Heart left ventricle (tissue), 16 donors: Measurements from ENCODE around the gene PRXL2B. TPM values are rescaled to one million over a fixed set of nuclear protein-coding genes. Genes with fewer than 3 reads are reported as not detected.

Experiments used
- ATAC-seq, 4 donors: fragments of 200-7000 bp; cut with Tn5 transposase; one replicate each; pipeline ENCODE4 v1.9.1; 2020 to 2022; ENCODE audit warnings: moderate library complexity in 4 of 4, mild to moderate bottlenecking in 3 of 4, moderate number of reproducible peaks in 1 of 4
- DNase-seq, 5 donors: peaks; one replicate each; pipeline ENCODE4 v3.0.0-alpha.2; 2020
- H3K27ac ChIP-seq, 12 donors: fragments of 200-600 bp; sonication (generic) in 4 of 12; one replicate each; pipeline versions ENCODE4 v1.5.0 to v1.8.0; 2016 to 2022; ENCODE audit warnings: mild to moderate bottlenecking in 2 of 12
- H3K27me3 ChIP-seq, 9 donors: fragments of 200-600 bp; sonication (generic) in 2 of 9; one replicate each; pipeline versions ENCODE4 v1.5.1 to v1.8.0; 2016 to 2022; ENCODE audit warnings: mild to moderate bottlenecking in 3 of 9
- H3K36me3 ChIP-seq, 9 donors: fragments of 200-600 bp; sonication (generic) in 2 of 9; one replicate each; pipeline versions ENCODE4 v1.5.0 to v1.8.0; 2018 to 2022; ENCODE audit warnings: mild to moderate bottlenecking in 2 of 9
- H3K4me1 ChIP-seq, 12 donors: fragments of 200-600 bp; sonication (generic) in 4 of 12; one replicate each; pipeline versions ENCODE4 v1.5.0 to v1.8.0; 2016 to 2022; ENCODE audit warnings: mild to moderate bottlenecking in 3 of 12
- H3K4me3 ChIP-seq, 12 donors: fragments of 200-600 bp; sonication (generic) in 4 of 12; one replicate each; pipeline versions ENCODE4 v1.5.0 to v1.8.0; 2017 to 2022; ENCODE audit warnings: mild to moderate bottlenecking in 9 of 12, moderate library complexity in 4 of 12
- H3K9me3 ChIP-seq, 12 donors: fragments of 200-600 bp; sonication (generic) in 4 of 12; one replicate each; pipeline versions ENCODE4 v1.5.0 to v1.8.0; 2016 to 2022; ENCODE audit warnings: mild to moderate bottlenecking in 1 of 12
- CTCF ChIP-seq, 12 donors: fragments of 200-600 bp; sonication (generic) in 4 of 12; IDR thresholded peaks; one replicate each; pipeline versions ENCODE4 v1.5.0 to v1.8.0; 2018 to 2022; ENCODE audit warnings: antibody characterized with exemption in 12 of 12, mild to moderate bottlenecking in 5 of 12
- POLR2A ChIP-seq, 2 donors: fragments of 450-650 bp; IDR thresholded peaks; one replicate each; pipeline ENCODE4 v1.6.1; 2017; ENCODE audit warnings: antibody characterized with exemption in 2 of 2, mild to moderate bottlenecking in 2 of 2, moderate library complexity in 2 of 2
- WGBS, 4 donors: extraction: QIAGEN DNeasy Blood & Tissue Kit in 2 of 4; methylation state at CpG; one replicate each; pipeline versions ENCODE4 v1.1.5 to v1.1.7; 2013 to 2018; 5-methylcytosine and 5-hydroxymethylcytosine counted together
- intact Hi-C, 10 donors: fragments of 100-400 bp; cut with DNase I; formaldehyde crosslinking; loops; one replicate each; pipeline versions ENCODE4 v1.11.1 to v1.14.2; 2022
- polyA plus RNA-seq, 2 donors: library from polyadenylated mRNA; stranded (reverse); fragments of 200-250 nt; gene quantifications; one replicate each; pipeline ENCODE4 v1.2.3, GENCODE V29; 2013
- total RNA-seq, 9 donors: library from RNA; depleted of rRNA in 2 of 9; stranded (reverse); fragments of >200 nt in 2 of 9; fragmentation: NEBNext Ultra II Directional in 3 of 9; extraction: Animal tissue kit (Norgen Biotek cat#: 25700) in 3 of 9; gene quantifications; one replicate each; pipeline versions ENCODE4 v1.1.0 to v1.2.4, GENCODE V29; 2016 to 2023
- donor health status: ischemic (EF 13 %, LVEDD 7.1; RV severe dilation, severe dysfunction).
- donor health status: healthy with polysubstance abuse.
- donor health status: DM: no; HTN: yes; CAD: no.
- donor health status: DM: no; HTN: no; CAD: no.
- donor health status: ischemic (EF 25% LVEDD 6.9; RV normal size, moderate dysfunction).
- donor health status: ischemic (EF 25% LVEDD 5.7; RV mildly dilated, moderate dysfunction).
- donor health status: healthy.
- donor health status: DM: yes; HTN: yes; CAD: no.
- donor health status: ischemic (EF 35%, LVEDD 5.7; RV mildly dilated, moderate dysfunction).
- donor health status: nonischemic (EF 11% LVEDD 7.7; RV severe dilation, severe dysfunction).
- donor health status: DM: yes; HTN: yes; CAD: no.
- donor health status: PGD.
- donor health status: ischemic (EF 29% LVEDD 5.4; RV normal size, mild dysfunction).
- donor health status: nonischemic (EF 23%, LVEDD 6.1; RV moderate dilation, normal function).

Gene PRXL2B
- total and polyA plus RNA-seq, 11 donors: 5.1 to 13.9 (median 7.9) TPM

- peaks cover 0 to 52% (median 29%) of the 10 kb centered on the region in 12 donors for H3K4me1 ChIP-seq
- ATAC-seq: no peak
- H3K27ac ChIP-seq: peak overlapping the region in 10 of 12 donors; percentile 82 to 99 (median 92)
- peaks cover 0 to 22% (median 5%) of the 10 kb centered on the region in 9 donors for H3K36me3 ChIP-seq
- 52 to 74% (median 56%) methylated on average over 12 to 19 of the region's 19 CpGs for WGBS, 4 donors
- H3K4me3 ChIP-seq: peak overlapping the region in 6 of 12 donors; percentile 68 to 83 (median 80)
- intact Hi-C loops: no loop called here
- DNase-seq: peak in 1 of 5 donors; percentile 54
- no peaks in the 10 kb centered on the region for H3K9me3 ChIP-seq
- TF ChIP-seq POLR2A (IDR thresholded peaks at IDR 0.05) (no peak), CTCF (IDR thresholded peaks at IDR 0.05) (peak in 11 of 12 donors; percentile 30 to 59 (median 42))
- peaks cover 0 to 5% (median 0%) of the 10 kb centered on the region in 9 donors for H3K27me3 ChIP-seq
Measured at GRCh38 chr1:2554621-2555387, 31.8 kb upstream of the PRXL2B start.

GRCh38 chr1:2555634-2556276 is 30.8 kb upstream of the PRXL2B start:
- DNase-seq: peak; percentile 79 to 91 (median 85)
- peak overlapping the region; percentile 82 to 99 (median 91) for H3K27ac ChIP-seq
- 21 to 30% (median 22%) methylated on average over 12 to 26 of the region's 26 CpGs for WGBS, 4 donors

GRCh38 chr1:2556277-2556677 is 30.3 kb upstream of the PRXL2B start, which contains the start of gene TNFRSF14:
TNFRSF14 (plus strand) TSS chr1:2556371; CDS start chr1:2556665, 294 bp downstream.
- ATAC-seq (peak; percentile 25 to 55 (median 48)), DNase-seq (peak; percentile 49 to 80 (median 62))
- Histone ChIP-seq H3K36me3 (peaks cover 0 to 37% (median 16%) of the 10 kb centered on the region in 9 donors), H3K27ac (peak within 1 kb of the TSS; percentile 82 to 99 (median 91)), H3K27me3 (peaks cover 0 to 5% (median 0%) of the 10 kb centered on the region in 9 donors), H3K4me1 (peaks cover 0 to 50% (median 29%) of the 10 kb centered on the region in 12 donors), H3K4me3 (peak within 1 kb of the TSS; percentile 28 to 83 (median 65)), H3K9me3 (no peaks in the 10 kb centered on the region)
- intact Hi-C loops: loop anchor here in 3 of 10 donors (1.0 to 2.0 kb wide), 3 partner anchors 19 to 23 kb away; no protein-coding TSS in a partner anchor
- WGBS, 4 donors: 5 to 10% (median 9%) methylated on average over 16 of the region's 16 CpGs
- TF ChIP-seq CTCF (IDR thresholded peaks at IDR 0.05) (peak in 1 of 12 donors; percentile 8), POLR2A (IDR thresholded peaks at IDR 0.05) (no peak)

More at GRCh38 chr1:2555634-2556276, 30.8 kb upstream of the PRXL2B start:
- Histone ChIP-seq H3K9me3 (no peaks in the 10 kb centered on the region), H3K4me3 (peak overlapping the region; percentile 28 to 83 (median 65)), H3K36me3 (peaks cover 0 to 32% (median 14%) of the 10 kb centered on the region in 9 donors), H3K27me3 (peaks cover 0 to 5% (median 0%) of the 10 kb centered on the region in 9 donors), H3K4me1 (peaks cover 0 to 50% (median 29%) of the 10 kb centered on the region in 12 donors)
- intact Hi-C loops: loop anchor here in 3 of 10 donors (1.0 to 2.0 kb wide), 3 partner anchors 19 to 23 kb away; no protein-coding TSS in a partner anchor
- TF ChIP-seq CTCF (IDR thresholded peaks at IDR 0.05): peak in 1 of 12 donors; percentile 1
- peak in 1 of 2 donors; percentile 46 for TF ChIP-seq POLR2A (IDR thresholded peaks at IDR 0.05)
- peak; percentile 40 to 71 (median 52) for ATAC-seq
